ENCODE data around the gene KBTBD4. TPM values are rescaled to one million over a fixed set of nuclear protein-coding genes. Genes with fewer than 3 reads are reported as not detected.

The KBTBD4 gene
- total and polyA plus RNA-seq, 2 of the 13 experiments (the other 11 are each of a cell fraction or from before 2014, with no cell fraction given), result 8.5 to 12.8 TPM

GRCh38 chr11:47565340-47566148, 13.2 kb downstream of the KBTBD4 start, which contains the start of gene PTPMT1 (continued):
- TF ChIP-seq, protein P1, sequence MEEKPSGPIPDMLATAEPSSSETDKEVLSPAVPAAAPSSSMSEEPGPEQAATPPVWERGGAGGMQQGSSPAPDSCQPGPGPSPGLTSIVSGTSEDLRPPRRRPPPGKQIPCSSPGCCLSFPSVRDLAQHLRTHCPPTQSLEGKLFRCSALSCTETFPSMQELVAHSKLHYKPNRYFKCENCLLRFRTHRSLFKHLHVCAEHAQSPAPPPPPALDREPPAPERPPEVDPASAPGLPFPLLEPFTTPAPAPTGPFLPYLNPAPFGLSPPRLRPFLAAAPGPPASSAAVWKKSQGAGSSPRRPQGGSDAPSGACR (CRISPR knock-in tag; IDR thresholded peaks at IDR 0.05), result peak; percentile 62; the same call in 1 of the 2 replicates
- peak; percentile 49 for TF ChIP-seq MED1 (CRISPR knock-in tag; IDR thresholded peaks at IDR 0.05)
- peak; percentile 28 for TF ChIP-seq IKZF4 (CRISPR knock-in tag; IDR thresholded peaks at IDR 0.05; ENCODE audit: borderline replicate concordance, low read depth, not compliant biosample characterization)
- peak; percentile 50; the same call in 1 of the 2 replicates for TF ChIP-seq ZNF501 (CRISPR knock-in tag; IDR thresholded peaks at IDR 0.05)
- TF ChIP-seq, protein P2, sequence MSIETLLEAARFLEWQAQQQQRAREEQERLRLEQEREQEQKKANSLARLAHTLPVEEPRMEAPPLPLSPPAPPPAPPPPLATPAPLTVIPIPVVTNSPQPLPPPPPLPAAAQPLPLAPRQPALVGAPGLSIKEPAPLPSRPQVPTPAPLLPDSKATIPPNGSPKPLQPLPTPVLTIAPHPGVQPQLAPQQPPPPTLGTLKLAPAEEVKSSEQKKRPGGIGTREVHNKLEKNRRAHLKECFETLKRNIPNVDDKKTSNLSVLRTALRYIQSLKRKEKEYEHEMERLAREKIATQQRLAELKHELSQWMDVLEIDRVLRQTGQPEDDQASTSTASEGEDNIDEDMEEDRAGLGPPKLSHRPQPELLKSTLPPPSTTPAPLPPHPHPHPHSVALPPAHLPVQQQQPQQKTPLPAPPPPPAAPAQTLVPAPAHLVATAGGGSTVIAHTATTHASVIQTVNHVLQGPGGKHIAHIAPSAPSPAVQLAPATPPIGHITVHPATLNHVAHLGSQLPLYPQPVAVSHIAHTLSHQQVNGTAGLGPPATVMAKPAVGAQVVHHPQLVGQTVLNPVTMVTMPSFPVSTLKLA (IDR thresholded peaks at IDR 0.05), result no peak
- TF ChIP-seq REXO4 (CRISPR knock-in tag; IDR thresholded peaks at IDR 0.05; ENCODE audit: borderline replicate concordance), result no peak
- TF ChIP-seq, protein P3, sequence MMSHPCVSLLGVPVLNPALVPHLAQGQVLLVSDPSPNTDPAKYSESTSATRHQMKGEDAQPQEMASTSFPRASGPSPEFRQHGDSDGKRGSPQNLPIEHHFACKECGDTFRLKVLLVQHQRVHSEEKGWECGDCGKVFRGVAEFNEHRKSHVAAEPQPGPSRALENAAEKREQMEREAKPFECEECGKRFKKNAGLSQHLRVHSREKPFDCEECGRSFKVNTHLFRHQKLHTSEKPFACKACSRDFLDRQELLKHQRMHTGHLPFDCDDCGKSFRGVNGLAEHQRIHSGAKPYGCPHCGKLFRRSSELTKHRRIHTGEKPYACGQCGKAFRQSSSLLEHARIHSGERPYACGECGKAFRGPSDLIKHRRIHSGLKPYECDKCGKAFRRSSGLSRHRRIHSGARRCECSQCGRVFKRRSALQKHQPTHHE (CRISPR knock-in tag; IDR thresholded peaks at IDR 0.05; ENCODE audit: borderline replicate concordance), result peak; percentile 33; the same call in 1 of the 2 replicates
- no peak; the same call in 1 of the 2 replicates for TF ChIP-seq NR2C2 (CRISPR knock-in tag; IDR thresholded peaks at IDR 0.05; ENCODE audit: borderline replicate concordance)
- peak; percentile 82 for TF ChIP-seq FOXC1 (CRISPR knock-in tag; IDR thresholded peaks at IDR 0.05; ENCODE audit: borderline replicate concordance)
- TF ChIP-seq SOX6 (IDR thresholded peaks at IDR 0.05), result no peak
- TF ChIP-seq SOX6 (CRISPR knock-in tag; IDR thresholded peaks at IDR 0.05), result peak; percentile 37; the same call in 1 of the 2 replicates
- TF ChIP-seq HNRNPL (IDR thresholded peaks at IDR 0.05; ENCODE audit: low read depth, low read length), result 0 out of 2 replicates have a peak, but pooled peaks have one; percentile 25
- peak; percentile 71 for TF ChIP-seq MXD1 (CRISPR knock-in tag; IDR thresholded peaks at IDR 0.05)
- no peak for TF ChIP-seq ZNF460 (CRISPR knock-in tag; IDR thresholded peaks at IDR 0.05; ENCODE audit: borderline replicate concordance)
- no peak for TF ChIP-seq HNRNPH1 (optimal IDR thresholded peaks at IDR 0.05; ENCODE audit: low read depth, low read length)
- TF ChIP-seq HMGXB4 (CRISPR knock-in tag; IDR thresholded peaks at IDR 0.05; ENCODE audit: borderline replicate concordance in 1 of 2, low read depth in 1 of 2), result peak in 1 of 2 experiments; percentile 54; a peak in 2 of 4 replicates
- TF ChIP-seq ZNF781 (CRISPR knock-in tag; IDR thresholded peaks at IDR 0.05; ENCODE audit: borderline replicate concordance, not compliant biosample characterization), result peak; percentile 54
- TF ChIP-seq ZNF558 (CRISPR knock-in tag; IDR thresholded peaks at IDR 0.05; ENCODE audit: borderline replicate concordance), result no peak; the same call in 1 of the 2 replicates
- no peak; the same call in 1 of the 2 replicates for TF ChIP-seq KMT2A (CRISPR knock-in tag; IDR thresholded peaks at IDR 0.05)
- peak; percentile 69 for TF ChIP-seq E2F5 (CRISPR knock-in tag; conservative IDR thresholded peaks at IDR 0.05)
- no peak; the same call in 1 of the 2 replicates for TF ChIP-seq KMT2B (CRISPR knock-in tag; IDR thresholded peaks at IDR 0.05)
